HepG2 (cell line): ENCODE results near the gene RNF123. TPM values are rescaled to one million over a fixed set of nuclear protein-coding genes. Genes with fewer than 3 reads are reported as not detected.

Source experiments
- ARID5B ChIP-seq: IDR thresholded peaks from 2 replicates; pipeline ENCODE4 v1.4.0; 2020; ENCODE audit warnings: mild to moderate bottlenecking, missing genetic modification reagents
- CREBL2 ChIP-seq: sonication (generic); formaldehyde crosslinking; IDR thresholded peaks from 2 replicates; pipeline ENCODE4 v1.8.1; 2023; ENCODE audit warnings: missing genetic modification reagents, mild to moderate bottlenecking, borderline replicate concordance
- GTF3A ChIP-seq: sonication (generic); formaldehyde crosslinking; conservative IDR thresholded peaks from 2 replicates; pipeline ENCODE4 v1.4.0; 2020; ENCODE audit warnings: mild to moderate bottlenecking, missing genetic modification reagents
- HNRNPLL ChIP-seq: fragments of 200-400 bp; formaldehyde crosslinking; IDR thresholded peaks from 2 replicates; pipeline ENCODE4 v1.6.1; 2017; ENCODE audit warnings: mild to moderate bottlenecking, low read depth, low read length; ENCODE audit not compliant: poor library complexity, severe bottlenecking
- HOXA5 ChIP-seq: sonication (generic); formaldehyde crosslinking; IDR thresholded peaks from 2 replicates; pipeline ENCODE4 v1.4.0; 2020; ENCODE audit warnings: missing genetic modification reagents
- KDM5A ChIP-seq: fragments of 200-600 bp; sonication (generic); IDR thresholded peaks from 2 replicates; pipeline ENCODE4 v1.7.0; 2018; ENCODE audit warnings: antibody characterized with exemption, mild to moderate bottlenecking, low read length, borderline replicate concordance
- NCOA2 ChIP-seq: sonication (generic); formaldehyde crosslinking; IDR thresholded peaks from 2 replicates; pipeline ENCODE4 v1.8.0; 2022; ENCODE audit warnings: inconsistent platforms
- NFAT5 ChIP-seq: sonication (generic); formaldehyde crosslinking; IDR thresholded peaks from 2 replicates; pipeline ENCODE4 v1.4.0; 2020; ENCODE audit warnings: missing genetic modification reagents
- PHF21A ChIP-seq: sonication (generic); formaldehyde crosslinking; IDR thresholded peaks from 2 replicates; pipeline ENCODE4 v1.5.0; 2020; ENCODE audit warnings: mild to moderate bottlenecking, missing genetic modification reagents
- SPEN ChIP-seq: sonication (generic); formaldehyde crosslinking; IDR thresholded peaks from 2 replicates; pipeline ENCODE4 v1.5.1; 2020; ENCODE audit warnings: low read depth, mild to moderate bottlenecking, missing genetic modification reagents
- TGIF2 ChIP-seq: IDR thresholded peaks from 2 replicates; pipeline ENCODE4 v1.6.1; 2016; ENCODE audit warnings: control low read depth, missing compliant biosample characterization
- YEATS2 ChIP-seq: sonication (generic); formaldehyde crosslinking; IDR thresholded peaks from 2 replicates; pipeline ENCODE4 v1.4.0; 2020; ENCODE audit warnings: missing genetic modification reagents, borderline replicate concordance
- ZFP91 ChIP-seq: sonication (generic); formaldehyde crosslinking; IDR thresholded peaks from 2 replicates; pipeline ENCODE4 v1.9.0; 2022; ENCODE audit warnings: missing genetic modification reagents, mild to moderate bottlenecking, borderline replicate concordance
- ZNF331 ChIP-seq: sonication (generic); formaldehyde crosslinking; IDR thresholded peaks from 2 replicates; pipeline ENCODE4 v1.4.0; 2020; ENCODE audit warnings: missing genetic modification reagents
- ZNF501 ChIP-seq: sonication (generic); formaldehyde crosslinking; IDR thresholded peaks from 2 replicates; pipeline ENCODE4 v1.5.1; 2020; ENCODE audit warnings: mild to moderate bottlenecking, moderate library complexity, missing genetic modification reagents
- ZNF558 ChIP-seq: sonication (generic); formaldehyde crosslinking; IDR thresholded peaks from 2 replicates; pipeline ENCODE4 v1.9.0; 2022; ENCODE audit warnings: mild to moderate bottlenecking, missing genetic modification reagents, borderline replicate concordance
- ZNF784 ChIP-seq: sonication (generic); formaldehyde crosslinking; IDR thresholded peaks from 2 replicates; pipeline ENCODE4 v1.5.1; 2020; ENCODE audit warnings: missing genetic modification reagents, mild to moderate bottlenecking, borderline replicate concordance
- polyA plus RNA-seq, 8 experiments: library from polyadenylated mRNA; depleted of rRNA in 3 of 8; stranded (reverse) in 7 of 8; unstranded in 1 of 8; fragments of >200 nt; fragmentation: Illumina TruSeq in 4 of 8; extraction: Trizol in 4 of 8; gene quantifications; 2 replicates each; pipeline versions ENCODE4 v1.2.1 to v1.2.3, GENCODE V29; 2011 to 2016; ENCODE audit warnings: low read depth in 4 of 8, missing spikeins in 1 of 8, mixed read lengths in 1 of 8; ENCODE audit not compliant: insufficient read depth in 1 of 8
- total RNA-seq, 5 experiments: library from RNA; depleted of rRNA; stranded (reverse); fragments of >200 nt; fragmentation: Illumina TruSeq; extraction: Trizol; gene quantifications; 2 replicates each; pipeline ENCODE4 v1.2.3, GENCODE V29; 2016; ENCODE audit warnings: low read depth in 1 of 5

RNF123 gene
- total and polyA plus RNA-seq, 2 of the 13 experiments (the other 11 are each of a cell fraction or from before 2014, with no cell fraction given) = 29.9 to 82.2 TPM

GRCh38 chr3:49674497-49674983, 14.8 kb upstream of the RNF123 start (continued):
- TF ChIP-seq ARID5B (CRISPR knock-in tag) (no peak), ZNF501 (0 out of 2 replicates have a peak, but pooled peaks have one; percentile 23), HOXA5 (CRISPR knock-in tag) (no peak), PHF21A (CRISPR knock-in tag) (peak; percentile 12; the same call in 1 of the 2 replicates), TGIF2 (CRISPR knock-in tag) (0 out of 2 replicates have a peak, but pooled peaks have one; percentile 27), NFAT5 (CRISPR knock-in tag) (no peak), CREBL2 (peak; percentile 36; the same call in 1 of the 2 replicates), ZNF784 (CRISPR knock-in tag) (peak; percentile 3; the same call in 1 of the 2 replicates), YEATS2 (peak; percentile 15; the same call in 1 of the 2 replicates), HNRNPLL (peak; percentile 9), SPEN (CRISPR knock-in tag) (0 out of 2 replicates have a peak, but pooled peaks have one; percentile 12), GTF3A (CRISPR knock-in tag) (no peak), ZFP91 (CRISPR knock-in tag) (peak; percentile 44; the same call in 1 of the 2 replicates), ZNF331 (CRISPR knock-in tag) (peak; percentile 24; the same call in 1 of the 2 replicates), ZNF558 (CRISPR knock-in tag) (peak; percentile 79; the same call in 1 of the 2 replicates), KDM5A (peak; percentile 82), NCOA2 (CRISPR knock-in tag) (no peak)
